Sigmoid colon (tissue), 4 donors: ENCODE results near the gene ITSN2.

Experiments
- EP300 ChIP-seq, 4 donors: sonication (generic); formaldehyde crosslinking; IDR thresholded peaks; one replicate each; pipeline ENCODE4 v1.6.1; 2017; ENCODE audit warnings: antibody characterized with exemption in 4 of 4
- POLR2A ChIP-seq, 2 donors: fragments of 450-650 bp; IDR thresholded peaks; one replicate each; pipeline ENCODE4 v1.6.1; 2016; ENCODE audit warnings: antibody characterized with exemption in 2 of 2, mild to moderate bottlenecking in 2 of 2, moderate library complexity in 2 of 2
- POLR2AphosphoS5 ChIP-seq, 4 donors: sonication (generic); formaldehyde crosslinking; IDR thresholded peaks; one replicate each; pipeline ENCODE4 v1.6.1; 2017; ENCODE audit warnings: antibody characterized with exemption in 4 of 4
- TF ChIP-seq, protein P1 (sequence below), 4 experiments: fragments of 450-650 bp in 3 of 4; fragments of 200-600 bp in 1 of 4; IDR thresholded peaks; one replicate each; pipeline ENCODE4 v1.5.1; 2016 to 2019; ENCODE audit warnings: antibody characterized with exemption in 4 of 4, mild to moderate bottlenecking in 3 of 4, moderate library complexity in 2 of 4

- no peak for TF ChIP-seq EP300 (IDR thresholded peaks at IDR 0.05)
- no peak for TF ChIP-seq POLR2A (IDR thresholded peaks at IDR 0.05)
- TF ChIP-seq, protein P1, sequence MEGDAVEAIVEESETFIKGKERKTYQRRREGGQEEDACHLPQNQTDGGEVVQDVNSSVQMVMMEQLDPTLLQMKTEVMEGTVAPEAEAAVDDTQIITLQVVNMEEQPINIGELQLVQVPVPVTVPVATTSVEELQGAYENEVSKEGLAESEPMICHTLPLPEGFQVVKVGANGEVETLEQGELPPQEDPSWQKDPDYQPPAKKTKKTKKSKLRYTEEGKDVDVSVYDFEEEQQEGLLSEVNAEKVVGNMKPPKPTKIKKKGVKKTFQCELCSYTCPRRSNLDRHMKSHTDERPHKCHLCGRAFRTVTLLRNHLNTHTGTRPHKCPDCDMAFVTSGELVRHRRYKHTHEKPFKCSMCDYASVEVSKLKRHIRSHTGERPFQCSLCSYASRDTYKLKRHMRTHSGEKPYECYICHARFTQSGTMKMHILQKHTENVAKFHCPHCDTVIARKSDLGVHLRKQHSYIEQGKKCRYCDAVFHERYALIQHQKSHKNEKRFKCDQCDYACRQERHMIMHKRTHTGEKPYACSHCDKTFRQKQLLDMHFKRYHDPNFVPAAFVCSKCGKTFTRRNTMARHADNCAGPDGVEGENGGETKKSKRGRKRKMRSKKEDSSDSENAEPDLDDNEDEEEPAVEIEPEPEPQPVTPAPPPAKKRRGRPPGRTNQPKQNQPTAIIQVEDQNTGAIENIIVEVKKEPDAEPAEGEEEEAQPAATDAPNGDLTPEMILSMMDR (IDR thresholded peaks at IDR 0.05), result no peak
- no peak for TF ChIP-seq POLR2AphosphoS5 (IDR thresholded peaks at IDR 0.05)
Observed at GRCh38 chr2:24399434-24400206, 39.3 kb upstream of the ITSN2 start.
